Endothelial cell of hepatic sinusoid (primary cell): ENCODE data around the gene DCLK2.

Experiments used
- in situ Hi-C: cut with HindIII; loops from 2 replicates; pipeline ENCODE4 v1.10.0; 2017; ENCODE audit warnings: low sequenced_read_pairs

Gene DCLK2

DNA sequence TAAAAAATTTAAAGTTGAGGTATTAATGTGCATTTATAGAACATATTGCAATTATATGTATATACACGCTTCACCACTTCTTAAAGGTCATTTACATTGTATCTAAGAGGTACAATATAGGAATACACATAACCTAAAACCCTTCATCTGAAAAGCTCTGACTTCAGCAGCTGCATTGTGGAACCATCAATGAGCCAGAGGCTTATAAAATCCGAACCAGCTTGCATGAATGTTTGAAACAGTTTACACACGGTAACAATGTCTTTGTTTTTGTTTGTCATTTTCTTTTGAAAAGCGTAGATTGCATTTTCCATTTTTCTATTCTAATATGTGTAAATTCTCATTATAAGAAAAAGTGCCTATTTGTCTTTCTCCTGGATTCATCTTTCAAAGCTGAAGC is 221.6 kb downstream of the DCLK2 start:
- in situ Hi-C loops, result no loop called here

DNA sequence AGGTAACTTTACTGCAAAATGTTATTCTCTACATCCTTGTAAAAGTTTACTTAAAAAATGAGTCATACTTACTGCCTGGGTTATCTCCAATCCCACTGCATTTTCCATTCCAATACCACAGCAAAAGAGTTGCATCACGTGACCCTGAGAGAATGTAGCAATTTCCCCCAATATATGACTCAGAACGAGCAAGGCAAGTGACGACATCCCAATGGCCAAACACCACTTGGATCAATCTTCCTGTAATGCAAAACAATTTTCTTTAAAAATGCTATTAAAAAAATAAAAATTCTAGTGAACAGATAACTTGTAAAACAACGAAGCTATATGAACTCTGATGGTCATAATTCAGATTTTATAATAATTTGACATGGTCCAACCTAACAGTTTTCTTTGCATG is 224.3 kb downstream of the DCLK2 start:
- in situ Hi-C loops, result no loop called here

DNA sequence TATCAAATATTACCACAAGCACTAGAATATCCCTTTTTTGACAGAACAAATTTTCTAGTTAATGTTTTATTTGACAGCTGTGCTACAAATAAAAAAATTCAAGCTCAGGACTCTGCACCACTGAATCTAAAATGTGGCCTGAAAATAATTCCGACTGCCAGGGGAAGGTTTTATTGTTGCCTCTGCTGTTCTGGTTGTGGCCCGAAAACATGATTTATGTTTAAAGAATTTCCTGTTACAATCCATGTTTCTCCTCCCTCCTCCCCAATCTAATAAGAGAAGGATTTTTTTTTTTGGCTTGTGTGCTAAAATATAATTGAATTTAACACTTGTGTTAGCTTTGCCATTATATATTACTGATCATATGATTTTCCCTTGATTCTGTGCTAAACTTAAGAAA is 227.8 kb downstream of the DCLK2 start:
- in situ Hi-C loops, result no loop called here

- in situ Hi-C loops, result no loop called here
These were observed 228.5 kb downstream of the DCLK2 start for GRCh38 chr4:150306719-150307118.
